Common myeloid progenitor, CD34-positive (primary cell): ENCODE data around the gene TMEM61.
"Not testable (repeated sequence)": the region's sequence is repeated elsewhere in the genome, so short reads cannot be mapped to it uniquely, and the experiment has no call there.

Experiments used
- CTCF ChIA-PET: fragments of 350-600 bp; sonication (Branson Sonifier 250); formaldehyde crosslinking; loops from one replicate; lab custom pipeline; 2021; ENCODE audit warnings: antibody characterized with exemption; lab: Charles Lee
- POLR2A ChIA-PET: fragments of 350-600 bp; sonication (Branson Sonifier 250); formaldehyde crosslinking; loops from one replicate; lab custom pipeline; 2021; ENCODE audit warnings: antibody characterized with exemption; lab: Charles Lee
- DNase-seq, 3 donors: peaks; one replicate each; pipeline versions ENCODE4 v3.0.0 to v3.0.0-alpha.2; 2013
- H3K27ac ChIP-seq, 2 experiments: 1 replicate in 1 of 2; 2 replicates in 1 of 2; pipeline ENCODE4 v1.7.0; 2013; ENCODE audit warnings: inconsistent platforms in 2 of 2, low read length in 2 of 2, mild to moderate bottlenecking in 2 of 2, low read depth in 1 of 2, moderate library complexity in 1 of 2; ENCODE audit not compliant: severe bottlenecking in 2 of 2, insufficient read depth in 1 of 2, poor library complexity in 1 of 2
- H3K27me3 ChIP-seq, 5 experiments: replicated peaks in 2 of 5; 1 replicate in 3 of 5; 2 replicates in 2 of 5; pipeline versions ENCODE4 v1.6.1 to v1.7.0; 2013; ENCODE audit warnings: low read length in 4 of 5, mild to moderate bottlenecking in 2 of 5, moderate library complexity in 2 of 5, inconsistent platforms in 1 of 5; ENCODE audit not compliant: insufficient read depth in 5 of 5, control insufficient read depth in 4 of 5
- H3K36me3 ChIP-seq, 4 experiments: 1 replicate in 2 of 4; 2 replicates in 2 of 4; pipeline versions ENCODE4 v1.6.1 to v1.7.0; 2013; ENCODE audit warnings: low read length in 3 of 4, control low read depth in 1 of 4, mild to moderate bottlenecking in 1 of 4; ENCODE audit not compliant: control insufficient read depth in 4 of 4, insufficient read depth in 4 of 4
- H3K4me1 ChIP-seq, 4 experiments: 1 replicate in 3 of 4; 2 replicates in 1 of 4; pipeline versions ENCODE4 v1.6.1 to v1.7.1; 2013; ENCODE audit warnings: low read length in 3 of 4, mild to moderate bottlenecking in 3 of 4, control low read depth in 1 of 4, inconsistent platforms in 1 of 4, moderate library complexity in 1 of 4; ENCODE audit not compliant: control insufficient read depth in 4 of 4, insufficient read depth in 4 of 4; ENCODE audit errors: control extremely low read depth in 1 of 4
- H3K4me3 ChIP-seq, 7 experiments: 1 replicate in 4 of 7; 2 replicates in 3 of 7; pipeline versions ENCODE4 v1.5.1 to v1.7.0; 2013; ENCODE audit warnings: mild to moderate bottlenecking in 7 of 7, low read length in 6 of 7, moderate library complexity in 6 of 7, inconsistent platforms in 2 of 7, low read depth in 2 of 7, control low read depth in 1 of 7; ENCODE audit not compliant: insufficient read depth in 4 of 7, control insufficient read depth in 1 of 7; ENCODE audit errors: extremely low read depth in 1 of 7
- H3K9me3 ChIP-seq, 5 experiments: 1 replicate in 4 of 5; 2 replicates in 1 of 5; pipeline versions ENCODE4 v1.6.1 to v1.7.1; 2013; ENCODE audit warnings: low read length in 4 of 5, mild to moderate bottlenecking in 2 of 5, inconsistent platforms in 1 of 5, low read depth in 1 of 5, moderate library complexity in 1 of 5; ENCODE audit not compliant: control insufficient read depth in 4 of 5, insufficient read depth in 2 of 5; ENCODE audit errors: control extremely low read depth in 1 of 5
- WGBS: methylation state at CpG from one replicate; pipeline ENCODE4 v1.1.5; 2013; ENCODE audit not compliant: insufficient coverage; 5-methylcytosine and 5-hydroxymethylcytosine counted together

Gene TMEM61

DNA sequence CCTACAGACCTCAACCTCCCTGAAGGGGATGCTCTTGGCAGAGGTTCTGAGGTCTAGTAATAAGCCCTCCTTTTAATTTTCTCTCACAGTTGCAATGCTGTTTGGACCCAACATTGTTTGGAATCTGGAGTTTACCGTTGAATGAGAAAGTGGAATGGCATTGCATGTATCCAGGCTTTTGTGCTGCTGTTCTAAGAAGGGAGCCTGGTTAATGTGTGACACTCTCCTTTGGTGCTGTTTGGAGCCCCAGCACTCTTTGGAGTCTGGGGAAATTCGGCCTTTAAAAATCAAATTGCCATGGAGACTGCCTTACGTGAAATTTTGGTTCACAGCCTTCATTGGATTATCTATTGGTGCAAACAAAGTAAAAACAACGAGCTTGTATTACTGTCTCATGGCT, 23.7 kb upstream of the TMEM61 start:
- no peaks in the 10 kb centered on the region for H3K36me3 ChIP-seq
- no peak overlapping the region for H3K27ac ChIP-seq
- H3K9me3 ChIP-seq = peaks cover 0 to 15% (median 4%) of the 10 kb centered on the region in 5 experiments
- no peak for DNase-seq
- ChIA-PET CTCF (interaction anchor here (1.3 to 3.0 kb wide), 4 partner anchors 11 to 65 kb away, joined by 4 to 16 read pairs (median 7); no protein-coding TSS in a partner anchor), POLR2A (no interaction called here)
- no peaks in the 10 kb centered on the region for H3K4me1 ChIP-seq
- H3K27me3 ChIP-seq = no peaks in the 10 kb centered on the region
- WGBS = 100% methylated on average over 4 of the region's 4 CpGs
- no peak overlapping the region for H3K4me3 ChIP-seq

- DNase-seq = no peak
- ChIA-PET POLR2A (interaction anchor here (0.7 kb wide), 1 partner anchor 54 kb away, joined by 6 read pairs; no protein-coding TSS in a partner anchor), CTCF (interaction anchor here (1.6 to 3.0 kb wide), 2 partner anchors 9 to 14 kb away, joined by 5 to 16 read pairs; no protein-coding TSS in a partner anchor)
- H3K27me3 ChIP-seq = no peaks in the 10 kb centered on the region
- no peaks in the 10 kb centered on the region for H3K36me3 ChIP-seq
- peaks cover 0 to 15% (median 4%) of the 10 kb centered on the region in 5 experiments for H3K9me3 ChIP-seq
- H3K27ac ChIP-seq = no peak overlapping the region
- H3K4me1 ChIP-seq = no peaks in the 10 kb centered on the region
- no peak overlapping the region for H3K4me3 ChIP-seq
- WGBS = no CpG with 5 or more reads among the region's 3 CpGs
These were observed 21.2 kb upstream of the TMEM61 start for GRCh38 chr1:54959241-54959640.

- Histone ChIP-seq H3K9me3 (peaks cover 0 to 10% (median 2%) of the 10 kb centered on the region in 5 experiments), H3K36me3 (no peaks in the 10 kb centered on the region), H3K4me1 (peaks cover 3 to 18% (median 12%) of the 10 kb centered on the region in 4 experiments), H3K27ac (no peak overlapping the region), H3K27me3 (no peaks in the 10 kb centered on the region), H3K4me3 (no peak overlapping the region)
- ChIA-PET POLR2A (no interaction called here), CTCF (interaction anchor here (4.0 kb wide), 1 partner anchor 12 kb away, joined by 21 read pairs; no protein-coding TSS in a partner anchor)
- WGBS = 97% methylated on average over 3 of the region's 4 CpGs
- DNase-seq = no peak
These were observed 17.6 kb upstream of the TMEM61 start for GRCh38 chr1:54962612-54963395.

DNA sequence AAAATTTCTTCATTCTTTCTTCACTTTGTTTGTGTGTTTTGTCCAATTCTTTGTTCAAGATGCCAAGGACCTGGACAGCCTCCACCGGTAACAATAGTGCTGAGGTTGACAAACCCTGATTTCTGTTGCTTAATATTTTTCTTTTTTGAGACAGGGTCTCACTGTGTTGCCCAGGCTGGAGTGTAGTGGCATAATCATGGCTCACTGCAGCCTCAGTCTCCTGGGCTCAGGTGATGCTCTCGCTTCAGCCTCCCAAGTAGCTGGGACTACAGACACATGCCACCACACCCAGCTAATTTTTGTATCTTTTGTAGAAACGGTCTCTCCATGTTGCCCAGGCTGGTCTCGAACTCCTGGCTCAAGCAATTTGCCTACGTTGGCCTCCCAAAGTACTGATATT, 16.6 kb upstream of the TMEM61 start:
- CTCF ChIA-PET = interaction anchor here (0.9 to 4.0 kb wide), 2 partner anchors 13 to 33 kb away, joined by 3 to 21 read pairs; no protein-coding TSS in a partner anchor
- WGBS = 93% methylated on average over 4 of the region's 5 CpGs
- POLR2A ChIA-PET = not testable (repeated sequence)

GRCh38 chr1:54965624-54966340, 14.6 kb upstream of the TMEM61 start:
- peak; percentile 54 to 86 (median 85) for DNase-seq
- Histone ChIP-seq H3K4me1 (peaks cover 3 to 18% (median 12%) of the 10 kb centered on the region in 4 experiments), H3K4me3 (peak overlapping the region in 1 of 7 experiments; percentile 48), H3K27me3 (no peaks in the 10 kb centered on the region), H3K36me3 (no peaks in the 10 kb centered on the region), H3K9me3 (no peaks in the 10 kb centered on the region), H3K27ac (no peak overlapping the region)
- ChIA-PET POLR2A (no interaction called here), CTCF (interaction anchor here (1.2 to 4.0 kb wide), 5 partner anchors 13 to 32 kb away, joined by 3 to 21 read pairs (median 5); no protein-coding TSS in a partner anchor)
- WGBS = 22% methylated on average over 7 of the region's 7 CpGs

More for the DNA sequence above, 16.6 kb upstream of the TMEM61 start:
- H3K36me3 ChIP-seq, H3K27me3 ChIP-seq, H3K4me3 ChIP-seq, H3K27ac ChIP-seq, H3K9me3 ChIP-seq, DNase-seq: not testable (repeated sequence)
- H3K4me1 ChIP-seq = peaks cover 3 to 18% (median 12%) of the 10 kb centered on the region in 4 experiments

- 90% methylated on average over 4 of the region's 5 CpGs for WGBS
- ChIA-PET CTCF (no interaction called here), POLR2A (no interaction called here)
- Histone ChIP-seq H3K27me3 (peaks cover 0 to 2% (median 0%) of the 10 kb centered on the region in 5 experiments), H3K9me3 (no peaks in the 10 kb centered on the region), H3K4me1 (peaks cover 3 to 18% (median 12%) of the 10 kb centered on the region in 4 experiments), H3K36me3 (no peaks in the 10 kb centered on the region), H3K4me3 (no peak overlapping the region), H3K27ac (no peak overlapping the region)
- DNase-seq = no peak
These were observed 13.1 kb upstream of the TMEM61 start for GRCh38 chr1:54967372-54967771.
